ENCODE data around the gene ZNF547. TPM values are rescaled to one million over a fixed set of nuclear protein-coding genes. Genes with fewer than 3 reads are reported as not detected.

The ZNF547 gene
- total RNA-seq (ENCODE audit: unreplicated experiment) = 9.5 TPM
- long read RNA-seq, partial matches to known transcripts = 0 of 3 reads
- long read RNA-seq, other reads (novel, unspliced or antisense) = 0 of 3 reads

DNA sequence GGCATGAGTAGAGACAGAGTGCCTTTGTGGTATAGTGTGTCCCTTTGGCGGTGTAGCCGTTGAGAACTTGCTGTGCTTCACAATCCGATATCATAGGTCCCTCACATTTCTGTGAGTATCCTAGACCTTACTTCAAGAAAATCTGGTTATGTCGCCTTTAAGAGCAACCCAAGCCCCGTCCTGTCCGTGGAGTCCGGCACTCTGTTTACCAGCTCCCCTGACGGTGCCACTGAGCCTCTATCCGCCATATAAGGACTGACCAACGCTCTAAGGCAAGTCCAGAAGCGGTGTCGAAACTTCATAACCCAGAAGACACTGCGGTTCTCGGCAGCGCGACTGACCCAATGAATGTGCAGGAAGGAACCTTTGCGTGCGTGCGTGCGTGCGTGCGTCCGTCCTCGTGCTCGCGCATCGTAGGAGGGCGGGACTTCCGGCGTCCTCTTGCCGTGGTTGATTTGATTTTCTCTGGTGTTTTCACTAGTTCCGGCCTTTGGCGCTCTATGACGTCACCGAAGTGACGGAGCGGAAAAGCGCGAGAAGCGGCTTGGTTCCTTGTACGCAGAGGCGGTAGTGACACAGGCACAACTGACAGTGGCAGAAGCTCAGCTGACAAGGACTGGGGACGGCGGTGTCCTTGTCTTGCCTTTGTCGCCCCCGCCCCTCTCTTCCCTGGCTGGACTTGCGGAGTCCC lies at the start of gene ZNF547, which contains the start of gene TRAPPC2B:
Gene ZNF547 (plus strand): TSS at position 555 of the 691 bp plus-strand sequence. CDS start 5,005 bp downstream, outside the sequence.
Gene TRAPPC2B (plus strand): TSS at position 555 of the 691 bp plus-strand sequence. CDS start 1,283 bp downstream, outside the sequence.
- no peak for TF ChIP-seq CTCF (IDR thresholded peaks at IDR 0.05; ENCODE audit: partially characterized antibody, unreplicated experiment)
- Mint-ChIP-seq H3K27ac (ENCODE audit: unreplicated experiment) (peak within 1 kb of the TSS; percentile 91), H3K27me3 (ENCODE audit: unreplicated experiment) (peaks cover 2% of the 10 kb centered on the region), H3K9me3 (ENCODE audit: unreplicated experiment) (peaks cover 4% of the 10 kb centered on the region), H3K4me1 (ENCODE audit: low read depth, unreplicated experiment) (peaks cover 7% of the 10 kb centered on the region), H3K4me3 (ENCODE audit: unreplicated experiment) (peak within 1 kb of the TSS; percentile 97), H3K36me3 (ENCODE audit: unreplicated experiment) (no peaks in the 10 kb centered on the region)
- peak; percentile 98 for DNase-seq

GRCh38 chr19:57314146-57314545 lies 49.2 kb upstream of the ZNF547 start:
- Mint-ChIP-seq H3K27me3 (ENCODE audit: unreplicated experiment) (peaks cover 17% of the 10 kb centered on the region), H3K4me1 (ENCODE audit: low read depth, unreplicated experiment) (no peaks in the 10 kb centered on the region), H3K36me3 (ENCODE audit: unreplicated experiment) (no peaks in the 10 kb centered on the region), H3K9me3 (ENCODE audit: unreplicated experiment) (no peaks in the 10 kb centered on the region), H3K4me3 (ENCODE audit: unreplicated experiment) (no peak overlapping the region), H3K27ac (ENCODE audit: unreplicated experiment) (no peak overlapping the region)
- no peak for DNase-seq
- TF ChIP-seq CTCF (IDR thresholded peaks at IDR 0.05; ENCODE audit: partially characterized antibody, unreplicated experiment) = no peak

GRCh38 chr19:57317503-57317902 lies 45.8 kb upstream of the ZNF547 start:
- Mint-ChIP-seq H3K4me3 (ENCODE audit: unreplicated experiment) (no peak overlapping the region), H3K27ac (ENCODE audit: unreplicated experiment) (no peak overlapping the region), H3K36me3 (ENCODE audit: unreplicated experiment) (no peaks in the 10 kb centered on the region), H3K27me3 (ENCODE audit: unreplicated experiment) (peaks cover 13% of the 10 kb centered on the region), H3K4me1 (ENCODE audit: low read depth, unreplicated experiment) (peaks cover 2% of the 10 kb centered on the region), H3K9me3 (ENCODE audit: unreplicated experiment) (peaks cover 7% of the 10 kb centered on the region)
- DNase-seq = peak; percentile 32
- TF ChIP-seq CTCF (IDR thresholded peaks at IDR 0.05; ENCODE audit: partially characterized antibody, unreplicated experiment) = no peak

- no peaks in the 10 kb centered on the region for H3K36me3 Mint-ChIP-seq (ENCODE audit: unreplicated experiment)
- peak overlapping the region; percentile 96 for H3K27ac Mint-ChIP-seq (ENCODE audit: unreplicated experiment)
- H3K4me3 Mint-ChIP-seq (ENCODE audit: unreplicated experiment) = peak overlapping the region; percentile 99
- H3K9me3 Mint-ChIP-seq (ENCODE audit: unreplicated experiment) = peaks cover 7% of the 10 kb centered on the region
- H3K4me1 Mint-ChIP-seq (ENCODE audit: low read depth, unreplicated experiment) = peaks cover 5% of the 10 kb centered on the region
- H3K27me3 Mint-ChIP-seq (ENCODE audit: unreplicated experiment) = peaks cover 7% of the 10 kb centered on the region
- TF ChIP-seq CTCF (IDR thresholded peaks at IDR 0.05; ENCODE audit: partially characterized antibody, unreplicated experiment) = no peak
- no peak for DNase-seq
Measured at GRCh38 chr19:57319869-57320179, 43.5 kb upstream of the ZNF547 start.

Measured in glutamatergic neuron (in vitro differentiated cells).